HTR-8/SVneo (cell line): Measurements from ENCODE around the gene RPTOR.

Experiments used
- DNase-seq: peaks from one replicate; pipeline ENCODE4 v3.0.0; 2011; ENCODE audit warnings: low spot score, mixed read lengths; ENCODE audit not compliant: insufficient read length
- FAIRE-seq: peaks from 2 replicates; lab custom pipeline; 2011; peaks lifted over from hg19 to GRCh38; lab: Jason Lieb, UNC

RPTOR gene

GRCh38 chr17:80889231-80890195, 344.9 kb downstream of the RPTOR start:
- FAIRE-seq (no peak), DNase-seq (no peak)

- DNase-seq, result no peak
- no peak for FAIRE-seq
These were observed 345.7 kb downstream of the RPTOR start for GRCh38 chr17:80890196-80890920.

GRCh38 chr17:80890921-80891396, 346.3 kb downstream of the RPTOR start:
- DNase-seq, result no peak
- FAIRE-seq, result no peak

DNA sequence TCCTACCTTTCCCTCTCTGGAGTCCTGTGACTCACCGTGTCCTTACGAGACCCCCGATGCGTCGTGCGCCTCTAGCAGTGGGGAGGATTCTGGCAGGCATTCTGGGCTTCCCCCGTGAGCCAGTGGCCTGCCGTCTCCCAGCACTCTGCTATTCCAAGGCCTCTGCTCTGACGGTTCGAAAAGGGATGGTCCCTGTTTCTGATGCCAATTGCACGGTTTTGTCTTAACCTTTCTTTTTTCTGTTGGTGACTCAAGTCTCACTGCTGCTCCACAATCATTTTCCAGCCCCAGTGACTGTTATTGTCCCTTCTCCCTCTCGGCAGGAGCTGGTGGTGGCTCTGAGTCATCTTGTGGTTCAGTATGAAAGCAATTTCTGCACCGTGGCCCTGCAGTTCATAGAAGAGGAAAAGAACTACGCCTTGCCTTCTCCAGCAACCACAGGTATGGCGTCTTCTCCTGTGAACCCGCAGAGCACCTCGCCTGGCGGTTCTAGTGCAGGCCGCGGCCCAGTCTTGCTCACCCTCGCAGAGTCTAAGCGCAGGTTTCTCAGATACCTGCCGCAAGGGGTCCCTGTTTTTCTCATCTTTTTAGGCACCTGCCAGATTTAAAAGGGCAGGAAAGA, 346.9 kb downstream of the RPTOR start:
- DNase-seq (peak; percentile 74), FAIRE-seq (no peak)

- peak; percentile 97 for DNase-seq
- peak; percentile 96 for FAIRE-seq
These were observed 347.6 kb downstream of the RPTOR start for GRCh38 chr17:80892019-80892855.

DNA sequence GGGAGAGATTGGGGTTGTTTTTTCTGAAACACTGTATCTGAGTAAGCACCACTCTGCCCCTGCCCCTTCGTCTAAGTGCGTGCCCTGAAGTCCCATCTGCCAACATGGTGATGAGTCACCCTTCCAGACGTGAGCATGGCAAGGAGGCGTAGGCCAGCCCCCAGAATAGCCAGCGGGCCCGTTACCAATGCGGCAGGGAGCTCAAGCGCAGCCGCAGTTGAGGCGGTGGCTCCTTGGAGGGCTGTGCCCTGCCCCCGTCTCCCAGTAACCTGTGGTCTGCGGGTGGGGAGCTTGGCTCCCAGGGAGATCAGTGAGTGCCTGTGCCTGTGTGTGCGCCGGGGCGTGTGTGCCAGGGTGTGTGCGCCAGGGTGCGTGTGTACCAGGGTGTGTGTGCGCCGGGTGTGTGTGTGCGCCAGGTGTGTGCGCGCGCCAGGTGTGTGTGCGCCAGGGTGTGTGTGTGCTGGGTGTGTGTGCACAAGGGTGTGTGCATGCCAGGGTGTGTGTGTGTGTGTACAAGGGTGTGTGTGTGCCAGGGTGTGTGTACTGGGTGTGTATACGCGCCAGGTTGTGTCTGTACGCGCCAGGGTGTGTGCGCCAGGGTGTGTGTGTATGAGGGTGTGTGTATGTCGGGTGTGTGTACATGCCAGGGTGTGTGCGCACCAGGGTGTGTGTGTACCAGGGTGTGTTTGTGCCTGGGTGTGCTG, 348.4 kb downstream of the RPTOR start:
- DNase-seq (peak; percentile 92), FAIRE-seq (peak; percentile 97)

DNA sequence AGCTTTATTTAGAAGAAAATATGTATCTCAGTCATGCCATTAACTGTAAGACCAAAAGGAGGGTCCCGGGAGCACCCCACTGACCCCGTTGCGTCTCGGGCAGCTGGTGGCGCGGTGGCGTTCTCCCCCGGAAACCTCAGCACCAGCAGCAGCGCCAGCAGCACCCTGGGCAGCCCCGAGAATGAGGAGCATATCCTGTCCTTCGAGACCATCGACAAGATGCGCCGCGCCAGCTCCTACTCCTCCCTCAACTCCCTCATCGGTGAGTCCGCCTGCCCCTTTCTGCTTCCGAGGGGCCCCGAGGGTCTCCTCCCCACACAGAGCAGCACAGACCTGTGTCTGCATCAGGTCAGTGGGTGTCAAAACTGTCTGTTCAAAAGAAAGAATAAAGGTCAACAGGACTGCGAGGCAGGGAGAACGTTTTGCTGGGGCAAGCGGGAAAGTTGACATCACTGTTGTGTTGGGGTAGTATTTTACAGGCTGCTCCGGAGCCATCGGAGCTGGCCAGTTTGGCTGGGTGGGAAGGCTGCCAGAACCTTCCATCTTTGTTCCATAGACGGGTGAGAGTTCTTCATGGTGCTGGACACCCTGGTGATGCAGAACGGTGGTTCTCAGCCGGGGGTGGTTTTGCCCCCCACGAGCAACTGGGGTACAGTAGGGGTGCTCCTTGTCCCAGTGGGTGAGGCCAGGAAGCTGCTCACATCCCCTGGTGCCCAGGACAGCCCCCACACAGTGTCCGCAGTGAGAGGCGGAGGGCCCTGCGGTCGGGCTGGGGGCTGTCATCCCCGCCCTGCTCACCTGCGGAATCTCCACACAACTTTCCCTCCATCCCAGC, 349.2 kb downstream of the RPTOR start:
- FAIRE-seq (no peak), DNase-seq (no peak)

DNA sequence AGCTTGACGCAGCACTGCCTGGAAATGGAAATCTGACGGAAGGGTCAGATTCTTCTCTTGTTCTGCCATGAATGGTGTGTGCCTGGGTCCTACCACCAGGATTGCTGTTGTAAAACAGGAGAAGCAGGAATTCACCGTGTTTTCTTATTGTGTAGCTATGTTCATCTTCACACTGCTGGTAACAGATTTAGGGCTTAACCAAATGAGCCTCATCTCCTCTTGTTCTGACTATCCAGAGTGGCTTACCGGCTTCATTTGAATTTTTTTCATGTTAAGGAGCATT, 349.7 kb downstream of the RPTOR start:
- DNase-seq (peak; percentile 19), FAIRE-seq (no peak)

- FAIRE-seq (no peak), DNase-seq (no peak)
These were observed 350.1 kb downstream of the RPTOR start for GRCh38 chr17:80894726-80895125.

DNA sequence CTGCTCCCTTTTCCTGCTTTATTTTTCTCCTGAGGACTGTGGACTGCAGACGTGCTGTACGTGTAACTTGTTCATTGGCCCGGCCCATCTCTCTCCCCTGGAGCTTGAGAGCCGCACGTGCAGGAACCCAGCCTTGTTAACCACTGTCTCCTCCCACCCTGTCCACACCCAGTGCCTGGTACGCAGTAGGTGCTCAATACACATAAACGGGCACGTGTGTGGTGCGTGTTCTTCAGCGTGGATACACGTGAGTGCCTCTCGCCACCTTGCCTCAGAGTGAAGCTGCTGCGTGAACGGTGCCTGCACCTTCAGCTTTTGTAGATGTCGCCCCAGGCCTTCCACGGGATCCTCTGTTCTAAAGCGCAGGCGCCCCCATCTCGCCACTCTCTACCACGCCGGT, 350.7 kb downstream of the RPTOR start:
- FAIRE-seq, result no peak
- no peak for DNase-seq

- DNase-seq (no peak), FAIRE-seq (no peak)
These were observed 354.1 kb downstream of the RPTOR start for GRCh38 chr17:80898716-80899115.

- DNase-seq, result peak; percentile 66
- FAIRE-seq, result peak; percentile 58
These were observed 355.0 kb downstream of the RPTOR start for GRCh38 chr17:80899402-80900268.

GRCh38 chr17:80901319-80901718, 356.7 kb downstream of the RPTOR start:
- FAIRE-seq (no peak), DNase-seq (no peak)

GRCh38 chr17:80902197-80902962, 357.7 kb downstream of the RPTOR start:
- FAIRE-seq, result no peak
- DNase-seq, result no peak

- FAIRE-seq (no peak), DNase-seq (no peak)
These were observed 358.4 kb downstream of the RPTOR start for GRCh38 chr17:80902963-80903611.

GRCh38 chr17:80904036-80904753, 359.6 kb downstream of the RPTOR start:
- FAIRE-seq (no peak), DNase-seq (no peak)
